ENCODE measurements around the gene SPATA13. TPM values are rescaled to one million over a fixed set of nuclear protein-coding genes. Genes with fewer than 3 reads are reported as not detected.
A peak's percentile ranks its signal among the peaks of the same experiment; 100 is the strongest.

SPATA13 gene
- total RNA-seq, 1 experiment from 2014 or later = 14.1 TPM

GRCh38 chr13:24299488-24300114, 139.1 kb downstream of the SPATA13 start:
- no peak for TF ChIP-seq CTCF (conservative IDR thresholded peaks at IDR 0.05)
- H2BK12ac ChIP-seq (ENCODE audit: insufficient read length, low read depth, low read length) = no peak overlapping the region
- no peak overlapping the region for H3K27ac ChIP-seq (ENCODE audit: insufficient read length, low read depth, low read length)
- no peaks in the 10 kb centered on the region for H3K4me1 Mint-ChIP-seq
- H2AFZ ChIP-seq (ENCODE audit: low read length) = no peak overlapping the region
- H2BK15ac ChIP-seq (ENCODE audit: low read depth, low read length) = no peak overlapping the region
- H3K4me2 ChIP-seq (ENCODE audit: insufficient read depth, insufficient read length, low read length) = no peak overlapping the region
- WGBS (ENCODE audit: extremely low coverage, insufficient read length, low lambda C conversion rate) = no CpG with 5 or more reads among the region's 16 CpGs
- no peaks in the 10 kb centered on the region for H3K27me3 ChIP-seq (ENCODE audit: insufficient read depth, low read length)
- H3K9me3 Mint-ChIP-seq = no peaks in the 10 kb centered on the region
- H4K5ac ChIP-seq (ENCODE audit: insufficient read length, low read depth, low read length) = no peak overlapping the region
- H3K18ac ChIP-seq (ENCODE audit: insufficient read length, low read depth, low read length) = no peak overlapping the region
- H3K9ac ChIP-seq (ENCODE audit: extremely low read depth, insufficient read length, low read length) = no peak overlapping the region
- no peaks in the 10 kb centered on the region for H4K20me1 ChIP-seq (ENCODE audit: control insufficient read depth, insufficient read depth, insufficient read length)
- no peak overlapping the region for H3K56ac ChIP-seq (ENCODE audit: insufficient read length, low read depth, low read length)
- peaks cover 28 to 52% (median 29%) of the 10 kb centered on the region in 3 experiments; a peak in 6 of 7 replicates for H3K36me3 Mint-ChIP-seq (ENCODE audit: insufficient read depth in 1 of 3, low read depth in 3 of 3)
- H3K23me2 ChIP-seq (ENCODE audit: insufficient read length, low read depth, low read length, poor library complexity, severe bottlenecking) = no peaks in the 10 kb centered on the region
- H2AK5ac ChIP-seq (ENCODE audit: insufficient read length, low read length) = no peak overlapping the region
- no peak overlapping the region for H2BK5ac ChIP-seq (ENCODE audit: insufficient read length, low read length)
- no peaks in the 10 kb centered on the region for H3K79me1 ChIP-seq (ENCODE audit: insufficient read depth, low read depth, low read length, poor library complexity, severe bottlenecking)
- H4K8ac ChIP-seq (replicated peaks; ENCODE audit: insufficient read length, low read depth, low read length) = no peak overlapping the region
- H3K4me3 Mint-ChIP-seq = no peak overlapping the region
- no peak overlapping the region for H3T11ph ChIP-seq (ENCODE audit: low read length)
- no peaks in the 10 kb centered on the region for H3K9me3 ChIP-seq (ENCODE audit: control insufficient read depth, low read depth, low read length)
- DNase-seq = no peak
- no peak overlapping the region for H3K4ac ChIP-seq (ENCODE audit: low read depth, low read length)
- H3K4me1 ChIP-seq (ENCODE audit: insufficient read depth, low read length) = no peaks in the 10 kb centered on the region
- H3K23ac ChIP-seq (ENCODE audit: insufficient read length, low read depth, low read length) = no peak overlapping the region
- H3K14ac ChIP-seq (ENCODE audit: insufficient read depth, low read length) = no peak overlapping the region
- no peak overlapping the region for H2BK120ac ChIP-seq (ENCODE audit: low read depth, low read length, poor library complexity, severe bottlenecking)
- peak overlapping the region in 1 of 3 experiments; percentile 54; a peak in 1 of 7 replicates for H3K27ac Mint-ChIP-seq
- H4K91ac ChIP-seq (ENCODE audit: insufficient read length, low read depth, low read length) = no peak overlapping the region
- H3K27me3 Mint-ChIP-seq (ENCODE audit: low read depth) = no peaks in the 10 kb centered on the region
- H2BK20ac ChIP-seq (ENCODE audit: low read depth, low read length, poor library complexity, severe bottlenecking) = no peak overlapping the region
- H3K79me2 ChIP-seq (ENCODE audit: insufficient read depth, low read length) = no peaks in the 10 kb centered on the region

Data from H9 (cell line).